Neural cell (in vitro differentiated cells): ENCODE measurements around the gene UCKL1. TPM values are rescaled to one million over a fixed set of nuclear protein-coding genes. Genes with fewer than 3 reads are reported as not detected.
A peak's percentile ranks its signal among the peaks of the same experiment; 100 is the strongest.

Experiments used
- H2AFZ ChIP-seq: fragments of 200-600, 300-800 bp; sonication (generic), shearing (Covaris generic); 2 replicates; pipeline ENCODE4 v1.6.0; 2014; ENCODE audit warnings: low read depth, mild to moderate bottlenecking, antibody characterized with exemption, low read length, moderate library complexity
- H3F3A ChIP-seq: fragments of 200-600 bp; shearing (Covaris generic); 2 replicates; pipeline ENCODE4 v1.6.1; 2016; ENCODE audit warnings: mild to moderate bottlenecking, moderate library complexity, mixed read lengths, antibody characterized with exemption, low read length; ENCODE audit not compliant: insufficient read depth, poor library complexity, severe bottlenecking
- H3K27ac ChIP-seq: fragments of 200-600, 300-800 bp; sonication (generic), shearing (Covaris generic); 2 replicates; pipeline ENCODE4 v1.5.1; 2014; ENCODE audit warnings: mild to moderate bottlenecking, low read length, moderate library complexity
- H3K27me3 ChIP-seq: fragments of 300-800, 200-600 bp; sonication (generic), shearing (Covaris generic); 2 replicates; pipeline ENCODE4 v1.6.0; 2014; ENCODE audit warnings: mild to moderate bottlenecking, low read depth, low read length, moderate library complexity; ENCODE audit not compliant: insufficient read depth
- H3K36me3 ChIP-seq: fragments of 300-800, 200-600 bp; sonication (generic), shearing (Covaris generic); 2 replicates; pipeline ENCODE4 v1.5.1; 2014; ENCODE audit warnings: mild to moderate bottlenecking, antibody characterized with exemption, low read length, moderate library complexity; ENCODE audit not compliant: insufficient read depth
- H3K4me2 ChIP-seq: fragments of 300-800, 200-600 bp; sonication (generic), shearing (Covaris generic); 2 replicates; pipeline ENCODE4 v1.6.0; 2014; ENCODE audit warnings: mild to moderate bottlenecking, low read length
- H3K4me3 ChIP-seq: fragments of 300-800, 200-600 bp; sonication (generic), shearing (Covaris generic); 2 replicates; pipeline ENCODE4 v1.5.1; 2014; ENCODE audit warnings: mild to moderate bottlenecking, low read length, moderate library complexity
- H3K79me2 ChIP-seq: fragments of 200-600 bp; shearing (Covaris generic); replicated peaks from 2 replicates; pipeline ENCODE4 v1.6.0; 2014; ENCODE audit warnings: mild to moderate bottlenecking, low read length, moderate library complexity; ENCODE audit not compliant: insufficient read depth
- H3K9ac ChIP-seq: fragments of 300-800, 200-600 bp; sonication (generic), shearing (Covaris generic); 2 replicates; pipeline ENCODE4 v1.6.1; 2016; ENCODE audit warnings: mild to moderate bottlenecking, low read length, mixed read lengths
- H3K9me2 ChIP-seq: fragments of 200-600 bp; shearing (Covaris generic); 2 replicates; pipeline ENCODE4 v1.6.1; 2016; ENCODE audit warnings: mild to moderate bottlenecking, low read length, mixed read lengths; ENCODE audit not compliant: insufficient read depth
- H3K9me3 ChIP-seq: fragments of 200-600, 300-800 bp; sonication (generic), shearing (Covaris generic); 2 replicates; pipeline ENCODE4 v1.6.1; 2016; ENCODE audit warnings: mild to moderate bottlenecking, mixed run types, low read length, moderate library complexity, mixed read lengths
- H4K20me1 ChIP-seq: fragments of 200-600 bp; shearing (Covaris generic); 2 replicates; pipeline ENCODE4 v1.6.1; 2016; ENCODE audit warnings: mild to moderate bottlenecking, mixed run types; ENCODE audit not compliant: insufficient read depth
- CTCF ChIP-seq: fragments of 450-650 bp; IDR thresholded peaks from 2 replicates; pipeline ENCODE4 v1.5.1; 2014; ENCODE audit warnings: antibody characterized with exemption, mild to moderate bottlenecking, moderate library complexity; ENCODE audit not compliant: poor library complexity, severe bottlenecking
- EP300 ChIP-seq: fragments of 450-650 bp; conservative IDR thresholded peaks from 2 replicates; pipeline ENCODE4 v1.6.1; 2014; ENCODE audit warnings: antibody characterized with exemption, mild to moderate bottlenecking, moderate library complexity; ENCODE audit not compliant: poor library complexity, severe bottlenecking
- EZH2 ChIP-seq: fragments of 200-600, 300-800 bp; shearing (Covaris generic), sonication (generic); IDR thresholded peaks from 2 replicates; pipeline ENCODE4 v1.6.1; 2014; ENCODE audit warnings: antibody characterized with exemption, low read length, borderline replicate concordance, mild to moderate bottlenecking; ENCODE audit not compliant: insufficient read depth, poor library complexity, severe bottlenecking
- MXI1 ChIP-seq: fragments of 450-650 bp; conservative IDR thresholded peaks from 2 replicates; pipeline ENCODE4 v1.6.1; 2014; ENCODE audit warnings: antibody characterized with exemption, mild to moderate bottlenecking; ENCODE audit not compliant: poor library complexity, severe bottlenecking
- POLR2AphosphoS5 ChIP-seq: IDR thresholded peaks from 2 replicates; pipeline ENCODE4 v1.6.1; 2012
- RAD21 ChIP-seq: fragments of 450-650 bp; conservative IDR thresholded peaks from 2 replicates; pipeline ENCODE4 v1.6.1; 2014; ENCODE audit warnings: antibody characterized with exemption, mild to moderate bottlenecking, moderate library complexity
- SMC3 ChIP-seq: fragments of 450-650 bp; conservative IDR thresholded peaks from 2 replicates; pipeline ENCODE4 v1.6.1; 2014; ENCODE audit warnings: antibody characterized with exemption, mild to moderate bottlenecking, moderate library complexity; ENCODE audit not compliant: poor library complexity
- TAF1 ChIP-seq: IDR thresholded peaks from 2 replicates; pipeline ENCODE4 v1.6.1; 2012; ENCODE audit warnings: low read depth
- polyA plus RNA-seq: library from polyadenylated mRNA; depleted of rRNA; stranded (reverse); fragments of >200 nt; gene quantifications from 2 replicates; pipeline ENCODE4 v1.2.3, GENCODE V29; 2014
- TF ChIP-seq, protein P1 (sequence below): IDR thresholded peaks from 2 replicates; pipeline ENCODE4 v1.6.1; 2012; ENCODE audit warnings: borderline replicate concordance

UCKL1 gene
- polyA plus RNA-seq, 1 donor from 2014 or later: 58.9 TPM

DNA sequence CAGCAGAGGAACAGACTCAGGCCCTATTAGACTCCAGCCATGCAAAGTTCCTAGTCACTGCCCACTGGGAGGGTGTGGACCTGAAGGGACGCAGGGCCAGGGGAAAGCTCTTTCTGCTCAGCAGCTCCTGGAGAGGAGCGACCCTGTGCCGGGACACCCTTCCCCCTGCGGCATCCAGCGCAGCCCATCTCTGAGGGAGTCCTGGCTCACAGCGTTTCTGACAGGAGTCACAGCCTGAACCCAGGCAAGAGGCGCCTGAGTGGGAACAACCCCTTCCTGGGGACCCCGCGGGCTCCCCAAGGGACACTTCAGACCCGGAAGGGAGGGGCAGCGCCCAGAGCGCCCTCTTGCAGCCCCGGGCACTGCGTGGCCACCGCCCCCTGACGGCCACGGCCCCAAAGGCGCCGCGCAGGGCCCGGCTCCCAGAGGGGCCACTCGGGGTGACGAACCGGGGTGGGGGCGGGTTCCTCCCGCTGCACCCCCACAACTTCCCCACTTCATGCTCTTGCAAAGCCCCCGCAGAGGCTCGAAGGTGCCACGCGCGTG lies 862 bp downstream of the UCKL1 start:
- no peaks in the 10 kb centered on the region for H3K9me2 ChIP-seq

DNA sequence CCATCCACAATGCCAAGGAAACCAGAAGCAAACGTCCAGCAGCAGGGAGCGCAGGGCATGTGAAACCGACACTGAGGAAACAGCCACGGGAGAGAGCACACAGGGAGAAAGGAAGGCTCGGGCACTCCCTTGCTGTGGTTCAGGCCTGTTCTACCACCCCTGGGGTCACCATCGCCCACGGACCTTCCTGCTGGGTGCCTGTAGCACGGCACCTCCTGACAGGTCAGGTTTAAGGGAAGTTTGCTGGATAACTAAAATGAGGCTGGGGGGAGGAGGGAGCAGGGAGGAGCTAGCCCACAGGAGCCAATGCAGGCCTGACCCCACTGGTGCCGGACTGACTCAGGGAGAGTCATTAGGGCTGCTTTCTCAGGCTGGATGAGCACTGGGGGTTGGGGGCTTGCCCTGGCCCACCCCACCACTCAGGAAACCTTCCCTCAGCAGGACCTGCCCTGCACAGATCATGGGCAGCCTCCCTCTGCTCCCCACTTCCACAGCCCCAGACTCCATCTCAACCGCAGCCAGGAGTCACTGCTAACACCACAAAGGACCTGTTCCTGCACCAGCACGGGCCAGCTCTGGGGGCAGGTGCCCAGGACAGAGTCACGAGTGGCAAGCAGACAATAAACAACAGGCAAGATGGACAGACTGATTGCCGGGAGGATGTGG lies 2.3 kb downstream of the UCKL1 start:
- no peaks in the 10 kb centered on the region for H3K36me3 ChIP-seq
- H3K9me2 ChIP-seq: no peaks in the 10 kb centered on the region
- H4K20me1 ChIP-seq: no peaks in the 10 kb centered on the region
- H3K4me3 ChIP-seq: peak overlapping the region; percentile 98
- H3K27me3 ChIP-seq: no peaks in the 10 kb centered on the region
- H2AFZ ChIP-seq: no peak overlapping the region
- H3K79me2 ChIP-seq: peaks cover 50% of the 10 kb centered on the region
- H3K9ac ChIP-seq: peak overlapping the region; percentile 14
- TF ChIP-seq MXI1: no peak
- no peak for TF ChIP-seq EP300
- no peak for TF ChIP-seq EZH2
- H3K4me2 ChIP-seq: no peak overlapping the region
- no peaks in the 10 kb centered on the region for H3F3A ChIP-seq
- no peaks in the 10 kb centered on the region for H3K9me3 ChIP-seq
- no peak overlapping the region for H3K27ac ChIP-seq

More for the DNA sequence above, 862 bp downstream of the UCKL1 start:
- Histone ChIP-seq H4K20me1 (no peaks in the 10 kb centered on the region), H3K4me3 (peak overlapping the region; percentile 98), H3K4me2 (peak overlapping the region; percentile 76), H3K9me3 (no peaks in the 10 kb centered on the region), H3K9ac (peak overlapping the region; percentile 96), H3K27me3 (no peaks in the 10 kb centered on the region), H2AFZ (no peak overlapping the region), H3K36me3 (no peaks in the 10 kb centered on the region), H3K79me2 (peaks cover 42% of the 10 kb centered on the region), H3K27ac (peak overlapping the region; percentile 86), H3F3A (no peaks in the 10 kb centered on the region)
- TF ChIP-seq CTCF (peak; percentile 45), EZH2 (no peak), RAD21 (no peak), MXI1 (no peak), EP300 (no peak), TAF1 (no peak), SMC3 (peak; percentile 16), POLR2AphosphoS5 (peak; percentile 10)
- TF ChIP-seq, protein P1, sequence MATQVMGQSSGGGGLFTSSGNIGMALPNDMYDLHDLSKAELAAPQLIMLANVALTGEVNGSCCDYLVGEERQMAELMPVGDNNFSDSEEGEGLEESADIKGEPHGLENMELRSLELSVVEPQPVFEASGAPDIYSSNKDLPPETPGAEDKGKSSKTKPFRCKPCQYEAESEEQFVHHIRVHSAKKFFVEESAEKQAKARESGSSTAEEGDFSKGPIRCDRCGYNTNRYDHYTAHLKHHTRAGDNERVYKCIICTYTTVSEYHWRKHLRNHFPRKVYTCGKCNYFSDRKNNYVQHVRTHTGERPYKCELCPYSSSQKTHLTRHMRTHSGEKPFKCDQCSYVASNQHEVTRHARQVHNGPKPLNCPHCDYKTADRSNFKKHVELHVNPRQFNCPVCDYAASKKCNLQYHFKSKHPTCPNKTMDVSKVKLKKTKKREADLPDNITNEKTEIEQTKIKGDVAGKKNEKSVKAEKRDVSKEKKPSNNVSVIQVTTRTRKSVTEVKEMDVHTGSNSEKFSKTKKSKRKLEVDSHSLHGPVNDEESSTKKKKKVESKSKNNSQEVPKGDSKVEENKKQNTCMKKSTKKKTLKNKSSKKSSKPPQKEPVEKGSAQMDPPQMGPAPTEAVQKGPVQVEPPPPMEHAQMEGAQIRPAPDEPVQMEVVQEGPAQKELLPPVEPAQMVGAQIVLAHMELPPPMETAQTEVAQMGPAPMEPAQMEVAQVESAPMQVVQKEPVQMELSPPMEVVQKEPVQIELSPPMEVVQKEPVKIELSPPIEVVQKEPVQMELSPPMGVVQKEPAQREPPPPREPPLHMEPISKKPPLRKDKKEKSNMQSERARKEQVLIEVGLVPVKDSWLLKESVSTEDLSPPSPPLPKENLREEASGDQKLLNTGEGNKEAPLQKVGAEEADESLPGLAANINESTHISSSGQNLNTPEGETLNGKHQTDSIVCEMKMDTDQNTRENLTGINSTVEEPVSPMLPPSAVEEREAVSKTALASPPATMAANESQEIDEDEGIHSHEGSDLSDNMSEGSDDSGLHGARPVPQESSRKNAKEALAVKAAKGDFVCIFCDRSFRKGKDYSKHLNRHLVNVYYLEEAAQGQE: no peak
